Kidney (tissue), 14 donors: Measurements from ENCODE around the gene E2F4. TPM values are rescaled to one million over a fixed set of nuclear protein-coding genes. Genes with fewer than 3 reads are reported as not detected.

Experiments used
- DNase-seq, 5 donors: peaks; one replicate each; pipeline ENCODE4 v3.0.0-alpha.2; 2013 to 2020
- FAIRE-seq: peaks from 2 replicates; lab custom pipeline; 2012; peaks lifted over from hg19 to GRCh38; lab: Jason Lieb, UNC
- H3K27ac ChIP-seq, 2 donors: one replicate each; pipeline ENCODE4 v1.7.0; 2013; ENCODE audit warnings: low read depth in 2 of 2, low read length in 2 of 2, inconsistent platforms in 1 of 2
- H3K27me3 ChIP-seq: one replicate; pipeline ENCODE4 v1.7.1; 2013; ENCODE audit warnings: low read length, inconsistent platforms; ENCODE audit not compliant: control insufficient read depth, insufficient read depth
- H3K36me3 ChIP-seq, 3 donors: one replicate each; pipeline versions ENCODE4 v1.7.0 to v1.7.1; 2013; ENCODE audit warnings: low read length in 3 of 3, control low read depth in 1 of 3, inconsistent platforms in 1 of 3; ENCODE audit not compliant: insufficient read depth in 3 of 3, control insufficient read depth in 2 of 3
- H3K4me1 ChIP-seq, 3 donors: one replicate each; pipeline versions ENCODE4 v1.7.0 to v1.7.1; 2013; ENCODE audit warnings: low read length in 3 of 3, inconsistent platforms in 1 of 3, low read depth in 1 of 3; ENCODE audit not compliant: control insufficient read depth in 2 of 3, insufficient read depth in 2 of 3
- H3K4me3 ChIP-seq, 3 donors: one replicate each; pipeline versions ENCODE4 v1.7.0 to v1.8.1; 2013; ENCODE audit warnings: low read length in 3 of 3, control low read depth in 1 of 3, inconsistent platforms in 1 of 3
- H3K9ac ChIP-seq, 3 donors: one replicate each; pipeline versions ENCODE4 v1.7.0 to v1.7.1; 2013; ENCODE audit warnings: low read length in 3 of 3, control low read depth in 1 of 3, inconsistent platforms in 1 of 3
- H3K9me3 ChIP-seq, 3 donors: one replicate each; pipeline versions ENCODE4 v1.7.0 to v1.7.1; 2013; ENCODE audit warnings: low read length in 3 of 3, control low read depth in 1 of 3, inconsistent platforms in 1 of 3; ENCODE audit not compliant: control insufficient read depth in 2 of 3, insufficient read depth in 1 of 3
- intact Hi-C: fragments of 100-400 bp; cut with DNase I; formaldehyde crosslinking; loops from one replicate; pipeline ENCODE4 v1.11.1; 2022
- polyA plus RNA-seq: library from polyadenylated mRNA; stranded (reverse); fragments of 350-450 nt; fragmentation: Illumina TruSeq; extraction: RNeasy Lipid Tissue Mini Kit (QIAGEN cat#74804); gene quantifications from one replicate; pipeline ENCODE4 v1.2.3, GENCODE V29; 2014; ENCODE audit warnings: low read depth, low replicate concordance; ENCODE audit not compliant: insufficient read depth
- total RNA-seq: library from RNA; stranded (reverse); fragmentation: NEBNext Ultra II Directional; extraction: Animal tissue kit (Norgen Biotek cat#: 25700); gene quantifications from one replicate; pipeline ENCODE4 v1.2.1, GENCODE V29; 2021
- TF ChIP-seq, protein P1 (sequence below): IDR thresholded peaks from 3 replicates; pipeline ENCODE4 v1.5.1; 2012; ENCODE audit warnings: mild to moderate bottlenecking, moderate library complexity, borderline replicate concordance; ENCODE audit not compliant: insufficient read depth; ENCODE audit errors: extremely low read depth
- donor health status: control.
- donor health status: control.
- donor health status: control.
- donor health status: control.
- donor health status: control.
- donor health status: DM: yes; HTN: yes; CAD: no.
- donor health status: Normal renal cell carcinoma (clear cell type).

E2F4 gene
- total and polyA plus RNA-seq, 2 donors from 2014 or later, result 39.1 to 54.4 TPM

DNA sequence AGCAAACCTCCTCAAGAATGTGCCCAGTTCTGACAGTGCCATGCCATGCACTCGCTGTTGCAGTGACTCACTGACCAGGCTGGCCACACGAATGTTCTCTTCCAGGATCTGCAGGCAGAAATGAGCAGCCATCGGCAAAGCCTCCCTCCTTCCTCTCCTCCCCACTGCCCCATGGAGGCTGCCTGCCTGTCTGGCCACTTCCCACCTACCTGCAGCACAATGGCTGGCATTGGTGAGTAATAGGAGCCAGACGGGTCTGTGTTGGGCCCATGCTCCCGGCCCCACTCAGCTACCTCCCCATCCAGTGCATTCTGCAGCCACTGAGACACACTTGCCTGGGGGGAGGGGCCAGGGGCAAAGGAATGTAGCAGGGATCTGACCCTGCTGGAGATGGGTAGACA is 5.4 kb upstream of the E2F4 start:
- Histone ChIP-seq H3K4me3 (no peak overlapping the region), H3K9me3 (no peaks in the 10 kb centered on the region), H3K9ac (no peak overlapping the region), H3K27me3 (no peaks in the 10 kb centered on the region), H3K36me3 (no peaks in the 10 kb centered on the region), H3K4me1 (peaks cover 0 to 24% (median 9%) of the 10 kb centered on the region in 3 donors), H3K27ac (no peak overlapping the region)
- intact Hi-C loops, result no loop called here
- TF ChIP-seq, protein P1, sequence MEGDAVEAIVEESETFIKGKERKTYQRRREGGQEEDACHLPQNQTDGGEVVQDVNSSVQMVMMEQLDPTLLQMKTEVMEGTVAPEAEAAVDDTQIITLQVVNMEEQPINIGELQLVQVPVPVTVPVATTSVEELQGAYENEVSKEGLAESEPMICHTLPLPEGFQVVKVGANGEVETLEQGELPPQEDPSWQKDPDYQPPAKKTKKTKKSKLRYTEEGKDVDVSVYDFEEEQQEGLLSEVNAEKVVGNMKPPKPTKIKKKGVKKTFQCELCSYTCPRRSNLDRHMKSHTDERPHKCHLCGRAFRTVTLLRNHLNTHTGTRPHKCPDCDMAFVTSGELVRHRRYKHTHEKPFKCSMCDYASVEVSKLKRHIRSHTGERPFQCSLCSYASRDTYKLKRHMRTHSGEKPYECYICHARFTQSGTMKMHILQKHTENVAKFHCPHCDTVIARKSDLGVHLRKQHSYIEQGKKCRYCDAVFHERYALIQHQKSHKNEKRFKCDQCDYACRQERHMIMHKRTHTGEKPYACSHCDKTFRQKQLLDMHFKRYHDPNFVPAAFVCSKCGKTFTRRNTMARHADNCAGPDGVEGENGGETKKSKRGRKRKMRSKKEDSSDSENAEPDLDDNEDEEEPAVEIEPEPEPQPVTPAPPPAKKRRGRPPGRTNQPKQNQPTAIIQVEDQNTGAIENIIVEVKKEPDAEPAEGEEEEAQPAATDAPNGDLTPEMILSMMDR, result no peak
- DNase-seq, result no peak
- no peak for FAIRE-seq

DNA sequence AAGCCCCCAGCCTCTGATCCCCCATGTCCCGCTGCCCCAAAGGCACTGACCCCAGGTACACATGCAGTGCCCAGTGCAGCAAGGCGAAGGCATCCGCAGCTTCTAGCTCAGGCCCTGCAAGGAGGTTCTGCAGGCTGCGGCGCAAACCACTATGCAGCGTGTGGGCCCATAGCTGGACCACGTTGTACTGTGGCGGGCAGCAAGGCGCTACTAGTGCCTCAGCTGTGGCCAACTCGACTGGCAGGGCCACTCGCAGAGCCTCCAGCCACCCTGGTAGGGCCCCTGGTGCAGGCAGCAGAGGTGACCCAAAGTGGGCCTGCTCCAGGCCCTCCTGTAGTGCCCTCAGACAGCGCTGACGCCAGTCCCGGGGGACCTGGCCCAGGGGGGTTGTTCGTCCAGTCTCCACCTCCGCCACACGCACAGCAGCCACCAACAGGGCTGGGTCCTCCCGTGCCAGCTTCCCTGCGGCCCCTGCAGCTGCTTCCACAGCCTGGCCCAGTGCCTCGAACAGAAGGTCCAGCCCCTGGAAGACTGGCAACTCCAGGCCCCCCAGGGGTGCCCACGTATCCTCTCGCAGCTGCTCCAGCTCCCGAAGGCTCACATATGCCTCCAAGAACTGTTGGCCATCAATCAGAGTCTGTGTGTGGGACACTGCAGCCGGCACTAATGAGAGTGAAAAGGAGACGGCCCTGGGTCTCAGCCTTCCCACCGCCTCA is 4.6 kb upstream of the E2F4 start:
- H3K27me3 ChIP-seq, result no peaks in the 10 kb centered on the region
- H3K27ac ChIP-seq, result no peak overlapping the region
- peaks cover 0 to 26% (median 9%) of the 10 kb centered on the region in 3 donors for H3K4me1 ChIP-seq
- DNase-seq (no peak), FAIRE-seq (no peak)
- intact Hi-C loops, result no loop called here
- TF ChIP-seq, protein P1, result no peak
- H3K4me3 ChIP-seq, result no peak overlapping the region
- no peaks in the 10 kb centered on the region for H3K9me3 ChIP-seq
- H3K9ac ChIP-seq, result no peak overlapping the region
- no peaks in the 10 kb centered on the region for H3K36me3 ChIP-seq

DNA sequence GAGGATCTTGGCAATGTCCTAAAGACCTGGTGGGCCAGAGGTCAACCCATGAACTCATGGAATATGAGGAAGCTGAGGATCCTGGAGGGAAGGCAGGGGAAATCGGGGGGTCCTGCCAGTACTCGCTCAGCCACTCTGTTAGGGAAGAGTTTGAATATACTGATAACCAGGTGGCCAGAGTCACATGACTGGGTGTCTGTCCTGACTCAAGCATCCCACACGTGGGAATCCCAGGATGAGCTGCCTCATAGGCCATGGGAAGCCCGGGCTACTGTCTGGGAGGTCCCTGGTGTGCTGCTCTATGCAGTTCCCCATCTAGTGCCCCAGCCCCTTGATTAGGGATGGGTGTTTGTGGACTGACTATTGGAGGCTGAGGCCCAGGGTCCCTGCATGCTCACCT is 3.6 kb upstream of the E2F4 start:
- Histone ChIP-seq H3K9me3 (no peaks in the 10 kb centered on the region), H3K9ac (no peak overlapping the region), H3K27ac (no peak overlapping the region), H3K4me1 (peaks cover 0 to 29% (median 11%) of the 10 kb centered on the region in 3 donors), H3K27me3 (no peaks in the 10 kb centered on the region), H3K36me3 (peaks cover 0 to under 1% (median 0%) of the 10 kb centered on the region in 3 donors), H3K4me3 (no peak overlapping the region)
- FAIRE-seq (no peak), DNase-seq (no peak)
- TF ChIP-seq, protein P1, result no peak
- intact Hi-C loops, result no loop called here
